GM12892 (cell line): ENCODE measurements around the gene ANO1.

Experiments used
- POLR2A ChIP-seq: IDR thresholded peaks from 2 replicates; pipeline ENCODE4 v1.6.1; 2011; ENCODE audit warnings: low read depth, low read length, control low read depth
- POLR2AphosphoS5 ChIP-seq: IDR thresholded peaks from 2 replicates; pipeline ENCODE4 v1.6.1; 2011; ENCODE audit warnings: low read depth, low read length, control low read depth
- TAF1 ChIP-seq: IDR thresholded peaks from 2 replicates; pipeline ENCODE4 v1.6.1; 2011; ENCODE audit warnings: low read depth, mild to moderate bottlenecking, control low read depth, low read length, borderline replicate concordance

GRCh38 chr11:70194792-70195791 is 117.0 kb downstream of the ANO1 start:
- no peak for TF ChIP-seq POLR2AphosphoS5
- TF ChIP-seq POLR2A = no peak
- TF ChIP-seq TAF1 = no peak
